Measurements from ENCODE around the gene GLG1.

GRCh38 chr16:74456290-74456625 lies 150.7 kb downstream of the GLG1 start:
- TF ChIP-seq CTCF (IDR thresholded peaks at IDR 0.05) (no peak), POLR2A (IDR thresholded peaks at IDR 0.05) (no peak)

All from transverse colon (tissue), 3 donors.